Activated CD4-positive, alpha-beta T cell treated with anti-CD3 and anti-CD28 coated beads for 24 hours (primary cell): ENCODE measurements around the gene CPNE5.
"Not testable (repeated sequence)": the region's sequence is repeated elsewhere in the genome, so short reads cannot be mapped to it uniquely, and the experiment has no call there.

ENCODE experiments used
- DNase-seq, 2 donors: peaks; one replicate each; pipeline ENCODE4 v3.0.0-alpha.2; 2020; ENCODE audit warnings: low read depth in 2 of 2

Gene CPNE5

GRCh38 chr6:36727505-36728021, 111.7 kb downstream of the CPNE5 start:
- no peak for DNase-seq

GRCh38 chr6:36725581-36725980, 113.7 kb downstream of the CPNE5 start:
- no peak for DNase-seq

GRCh38 chr6:36724514-36725390, 114.5 kb downstream of the CPNE5 start:
- DNase-seq = peak; percentile 28 to 66

- DNase-seq = not testable (repeated sequence)
These were observed 115.3 kb downstream of the CPNE5 start for GRCh38 chr6:36723992-36724391.

- DNase-seq = no peak
These were observed 116.4 kb downstream of the CPNE5 start for GRCh38 chr6:36722879-36723278.

GRCh38 chr6:36722365-36722764, 116.9 kb downstream of the CPNE5 start:
- DNase-seq = no peak

- no peak for DNase-seq
These were observed 117.7 kb downstream of the CPNE5 start for GRCh38 chr6:36721369-36722140.

GRCh38 chr6:36720251-36721141, 118.7 kb downstream of the CPNE5 start:
- no peak for DNase-seq

- no peak for DNase-seq
These were observed 120.1 kb downstream of the CPNE5 start for GRCh38 chr6:36719126-36719525.

- DNase-seq = no peak
These were observed 120.7 kb downstream of the CPNE5 start for GRCh38 chr6:36718560-36718959.

GRCh38 chr6:36717871-36718540, 121.2 kb downstream of the CPNE5 start:
- no peak for DNase-seq

GRCh38 chr6:36717231-36717825, 121.9 kb downstream of the CPNE5 start:
- DNase-seq = no peak

GRCh38 chr6:36716476-36717093, 122.7 kb downstream of the CPNE5 start:
- DNase-seq = no peak

GRCh38 chr6:36715469-36715868, 123.8 kb downstream of the CPNE5 start:
- DNase-seq = no peak

GRCh38 chr6:36714511-36714910, 124.7 kb downstream of the CPNE5 start:
- DNase-seq = no peak

- no peak for DNase-seq
These were observed 125.4 kb downstream of the CPNE5 start for GRCh38 chr6:36713846-36714245.

GRCh38 chr6:36712816-36713215, 126.4 kb downstream of the CPNE5 start:
- DNase-seq = no peak

- no peak for DNase-seq
These were observed 132.9 kb downstream of the CPNE5 start for GRCh38 chr6:36706339-36706738.

- DNase-seq = not testable (repeated sequence)
These were observed 134.2 kb downstream of the CPNE5 start for GRCh38 chr6:36704961-36705577.

GRCh38 chr6:36703982-36704381, 135.3 kb downstream of the CPNE5 start:
- DNase-seq = no peak
